Measurements from ENCODE around the gene PZP. TPM values are rescaled to one million over a fixed set of nuclear protein-coding genes. Genes with fewer than 3 reads are reported as not detected.

The PZP gene
- total and polyA plus RNA-seq, 9 of the 15 experiments (the other 6 are each of a cell fraction or from before 2014, with no cell fraction given) = 0.01 TPM; not detected in 8

GRCh38 chr12:9235519-9235918 lies 27.3 kb upstream of the PZP start (continued):
- TF ChIP-seq ESRRA (IDR thresholded peaks at IDR 0.05; ENCODE audit: borderline replicate concordance, low read depth) = no peak
- TF ChIP-seq, protein P1, sequence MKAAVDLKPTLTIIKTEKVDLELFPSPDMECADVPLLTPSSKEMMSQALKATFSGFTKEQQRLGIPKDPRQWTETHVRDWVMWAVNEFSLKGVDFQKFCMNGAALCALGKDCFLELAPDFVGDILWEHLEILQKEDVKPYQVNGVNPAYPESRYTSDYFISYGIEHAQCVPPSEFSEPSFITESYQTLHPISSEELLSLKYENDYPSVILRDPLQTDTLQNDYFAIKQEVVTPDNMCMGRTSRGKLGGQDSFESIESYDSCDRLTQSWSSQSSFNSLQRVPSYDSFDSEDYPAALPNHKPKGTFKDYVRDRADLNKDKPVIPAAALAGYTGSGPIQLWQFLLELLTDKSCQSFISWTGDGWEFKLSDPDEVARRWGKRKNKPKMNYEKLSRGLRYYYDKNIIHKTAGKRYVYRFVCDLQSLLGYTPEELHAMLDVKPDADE (conservative IDR thresholded peaks at IDR 0.05; ENCODE audit: control insufficient read depth, low read depth, low read length) = no peak

DNA sequence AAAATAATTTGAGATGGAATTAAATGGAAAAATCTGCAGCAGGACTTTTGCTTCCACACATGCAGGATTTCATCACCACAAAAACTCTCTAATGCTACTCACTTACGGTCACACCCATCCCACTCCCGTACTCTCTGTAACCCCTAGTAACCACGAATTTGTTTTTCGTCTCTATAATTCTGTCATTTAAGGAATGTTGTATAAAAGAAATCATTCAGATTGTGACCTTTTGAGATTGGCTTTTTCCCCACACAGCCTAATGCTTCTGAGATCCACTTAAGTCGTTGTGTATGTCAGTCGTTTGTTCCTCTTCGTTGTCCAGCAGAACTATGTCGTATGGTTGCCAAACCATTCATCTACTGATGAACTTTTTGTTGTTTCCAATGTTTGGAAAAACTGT lies 19.8 kb upstream of the PZP start:
- Histone ChIP-seq H3K9ac (ENCODE audit: insufficient read depth in 1 of 2, low read depth in 2 of 2, low read length in 2 of 2) (no peak overlapping the region), H3K79me2 (ENCODE audit: control insufficient read depth, insufficient read depth, low read length) (no peaks in the 10 kb centered on the region), H3K4me1 (replicated peaks in 1 of 2; ENCODE audit: control insufficient read depth in 2 of 2, insufficient read depth in 2 of 2, low read length in 2 of 2) (no peaks in the 10 kb centered on the region), H3K9me1 (ENCODE audit: control insufficient read depth, insufficient read depth, low read length) (no peaks in the 10 kb centered on the region), H3K36me3 (ENCODE audit: control insufficient read depth, insufficient read depth, low read length) (no peaks in the 10 kb centered on the region), H3K27ac (ENCODE audit: extremely low read depth, low read depth, low read length) (no peak overlapping the region), H3K4me3 (no peak overlapping the region), H4K20me1 (replicated peaks; ENCODE audit: control insufficient read depth, insufficient read depth, low read length) (no peaks in the 10 kb centered on the region), H2AFZ (ENCODE audit: low read depth, low read length) (no peak overlapping the region), H3K27me3 (ENCODE audit: control insufficient read depth in 2 of 2, insufficient read depth in 2 of 2, low read length in 2 of 2) (no peaks in the 10 kb centered on the region), H3K9me3 (replicated peaks; ENCODE audit: control insufficient read depth, insufficient read depth, low read depth, low read length) (no peaks in the 10 kb centered on the region), H3K4me2 (ENCODE audit: insufficient read depth, low read length) (no peak overlapping the region)
- intact Hi-C loops (cut with micrococcal nuclease) = no loop called here
- BruUV-seq (replicated peaks) = no TSS peak
- FAIRE-seq (no peak), DNase-seq (ENCODE audit: extremely low read depth in 1 of 4, low spot score in 3 of 4) (no peak), ATAC-seq (no peak)
- ChIA-PET CTCF (ENCODE audit: low intra/inter-chr PET ratio) (no interaction called here), POLR2A (no interaction called here)
- in situ Hi-C loops (cut with MboI) = no loop called here
- WGBS (ENCODE audit: insufficient coverage, low coverage, missing lambda C conversion rate) = 0% methylated on average over 8 of the region's 8 CpGs
- no peak for TF ChIP-seq KAT2B (IDR thresholded peaks at IDR 0.05; ENCODE audit: low read depth, low read length)
- TF ChIP-seq MAFG (tag; conservative IDR thresholded peaks at IDR 0.05) = no peak
- TF ChIP-seq NFRKB (IDR thresholded peaks at IDR 0.05; ENCODE audit: low read depth) = no peak
- no peak for TF ChIP-seq ZNF830 (CRISPR knock-in tag; IDR thresholded peaks at IDR 0.05)
- TF ChIP-seq KLF13 (tag; IDR thresholded peaks at IDR 0.05; ENCODE audit: borderline replicate concordance, low read depth) = no peak
- no peak for TF ChIP-seq DEAF1 (CRISPR knock-in tag; IDR thresholded peaks at IDR 0.05)
- TF ChIP-seq CREM (IDR thresholded peaks at IDR 0.05; ENCODE audit: low read depth) = no peak
- TF ChIP-seq POLR3G (IDR thresholded peaks at IDR 0.05; ENCODE audit: extremely low read depth, insufficient read length, insufficient replicate concordance) = no peak
- no peak for TF ChIP-seq MIER1 (IDR thresholded peaks at IDR 0.05; ENCODE audit: low read depth)
- no peak for TF ChIP-seq POLR2H (tag; IDR thresholded peaks at IDR 0.05; ENCODE audit: low read depth)
- TF ChIP-seq KAT8 (IDR thresholded peaks at IDR 0.05; ENCODE audit: low read depth) = no peak
- TF ChIP-seq ZNF592 (IDR thresholded peaks at IDR 0.05) = no peak
- TF ChIP-seq MYBL2 (IDR thresholded peaks at IDR 0.05; ENCODE audit: low read depth) = no peak
- no peak for TF ChIP-seq MYBL2 (CRISPR knock-in tag; IDR thresholded peaks at IDR 0.05; ENCODE audit: borderline replicate concordance)
